ENCODE measurements around the gene RERG. TPM values are rescaled to one million over a fixed set of nuclear protein-coding genes. Genes with fewer than 3 reads are reported as not detected.
"Not testable (repeated sequence)": the region's sequence is repeated elsewhere in the genome, so short reads cannot be mapped to it uniquely, and the experiment has no call there.

Gene RERG, protein sequence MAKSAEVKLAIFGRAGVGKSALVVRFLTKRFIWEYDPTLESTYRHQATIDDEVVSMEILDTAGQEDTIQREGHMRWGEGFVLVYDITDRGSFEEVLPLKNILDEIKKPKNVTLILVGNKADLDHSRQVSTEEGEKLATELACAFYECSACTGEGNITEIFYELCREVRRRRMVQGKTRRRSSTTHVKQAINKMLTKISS
- polyA plus RNA-seq (ENCODE audit: insufficient read length) = 3.2 TPM

DNA sequence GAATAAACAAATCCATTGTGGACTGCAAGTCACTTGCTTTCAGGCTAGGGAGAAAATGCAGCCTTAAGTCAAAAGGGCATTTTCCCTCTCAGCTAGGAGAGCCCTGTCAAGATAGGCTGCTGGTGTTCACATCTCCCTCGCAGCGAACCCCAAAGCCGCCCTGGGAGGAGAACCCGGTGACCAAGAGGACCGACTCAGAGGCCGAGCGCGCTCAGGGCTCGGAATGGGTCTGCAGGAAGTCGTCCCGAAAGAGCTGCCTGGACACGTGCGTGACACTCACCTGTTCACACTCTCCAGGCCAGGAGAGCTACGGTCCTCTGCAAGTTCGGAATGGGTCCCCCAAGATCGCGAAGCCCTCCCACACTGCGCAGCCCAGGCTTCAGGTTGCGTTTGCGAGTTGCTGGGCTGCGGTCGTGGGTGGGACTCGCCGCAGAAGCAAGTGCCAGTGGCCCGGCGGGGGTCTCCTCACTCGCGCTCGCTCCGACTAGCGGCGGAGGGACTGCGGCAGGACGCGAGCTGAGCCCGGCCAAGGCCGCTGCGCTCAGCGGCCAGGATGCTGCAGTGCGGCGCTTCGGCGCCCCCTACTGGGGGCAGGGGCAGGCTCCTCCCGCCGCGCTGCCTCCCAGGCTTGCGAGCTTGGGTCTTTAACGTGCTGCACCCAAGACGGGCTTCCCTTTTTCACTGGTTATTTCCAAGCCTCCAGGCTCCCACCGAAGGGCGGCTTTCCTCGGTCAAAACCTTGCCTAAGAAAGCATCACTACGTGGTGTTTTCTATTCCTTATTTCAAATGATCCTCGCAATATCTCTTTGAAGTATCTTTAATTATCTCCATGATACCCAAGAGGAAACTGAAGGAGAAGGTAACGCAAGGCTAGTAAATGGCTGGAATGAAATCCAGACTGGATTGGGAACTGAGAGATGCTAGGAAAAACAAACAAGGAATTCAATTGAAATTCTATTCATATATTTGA lies at the start of gene RERG:
TSS of gene RERG (minus strand) at position 503 of the 971 bp plus-strand sequence. CDS start 3,928 bp downstream, outside the sequence.
- DNase-seq = peak; percentile 93

DNA sequence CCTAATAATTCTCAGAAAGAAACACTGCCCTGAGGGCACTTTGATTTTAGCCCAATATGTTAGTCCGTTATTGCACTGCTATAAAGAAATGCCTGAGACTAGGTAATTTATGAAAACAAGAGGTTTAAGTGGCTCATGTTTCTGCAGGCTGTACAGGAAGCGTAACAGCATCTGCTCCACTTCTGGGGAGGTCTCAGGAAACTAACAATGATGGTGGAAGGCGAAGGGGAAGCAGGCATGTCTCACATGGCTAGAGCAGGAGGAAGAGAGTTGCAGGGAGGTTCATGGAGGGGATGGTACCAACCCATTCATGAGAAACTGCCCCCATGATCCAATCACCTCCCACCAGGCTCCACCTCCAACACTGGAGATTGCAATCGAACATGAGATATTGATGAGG lies 49.4 kb upstream of the RERG start:
- DNase-seq = no peak

DNA sequence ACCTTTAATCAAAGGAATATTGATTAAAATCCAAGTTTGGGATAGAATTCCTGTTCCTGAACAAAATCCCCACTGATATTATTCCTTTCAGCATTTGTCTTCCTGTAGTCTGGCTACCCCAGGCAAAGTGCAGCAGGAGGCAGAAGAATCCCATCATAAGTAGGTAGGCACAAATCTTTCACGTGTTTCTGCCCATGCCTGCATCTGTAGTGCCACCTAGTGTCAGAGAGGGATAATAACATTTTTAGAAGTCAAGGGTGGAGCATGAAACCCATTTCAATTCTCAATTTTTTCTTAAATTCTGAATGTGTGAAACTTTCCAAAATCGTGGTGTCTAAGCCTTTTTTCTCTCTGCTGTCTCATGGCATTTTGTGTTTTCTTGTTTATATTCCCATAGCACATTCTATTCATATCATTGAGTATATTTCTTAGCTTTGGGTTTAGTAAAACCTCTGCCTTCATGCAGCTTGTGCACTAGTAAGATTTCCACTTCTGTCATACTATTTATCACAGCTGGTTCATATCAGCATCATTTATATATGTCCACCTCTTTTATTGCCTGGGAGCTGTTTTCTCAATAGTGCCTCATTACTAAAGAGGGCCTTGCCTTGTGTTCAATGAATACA lies 47.8 kb upstream of the RERG start:
- peak; percentile 61 for DNase-seq

DNA sequence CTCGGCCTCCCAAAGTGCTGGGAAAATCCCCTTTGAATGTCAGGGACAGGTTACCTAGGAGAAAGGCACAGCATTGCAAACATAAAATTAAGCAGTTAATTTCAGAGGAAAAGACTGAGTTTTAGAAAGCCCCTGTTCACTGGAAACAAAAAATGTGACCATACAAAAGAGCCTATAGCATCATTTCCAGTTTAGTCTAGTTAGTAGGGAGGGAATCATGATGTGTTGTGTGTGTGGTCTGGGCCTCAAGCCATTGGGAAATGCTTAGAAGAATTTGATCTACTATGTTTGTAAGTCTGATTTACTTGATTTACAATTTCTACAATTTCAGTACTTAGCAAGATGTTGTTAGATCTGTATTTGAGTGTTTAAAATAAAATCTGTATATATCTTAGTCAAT lies 47.1 kb upstream of the RERG start:
- no peak for DNase-seq

DNA sequence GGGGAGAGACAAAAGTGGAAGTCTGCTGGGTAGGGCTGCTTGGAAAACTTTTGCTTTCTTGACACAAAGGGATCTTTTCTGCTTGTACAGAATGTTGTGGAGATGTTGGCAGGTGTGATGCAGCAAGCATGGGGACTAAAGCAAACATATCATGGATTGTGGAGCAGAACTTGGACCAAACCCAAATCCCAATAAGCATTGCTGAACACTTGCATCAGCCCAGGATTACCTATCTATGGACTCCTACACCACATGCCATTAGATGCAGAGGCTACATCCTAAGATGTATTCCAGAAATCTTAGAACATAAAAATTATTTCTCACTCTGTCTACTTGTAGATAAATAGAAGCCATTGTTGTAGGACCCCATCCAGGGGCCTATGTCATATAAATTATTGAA lies 44.7 kb upstream of the RERG start:
- DNase-seq = no peak

DNA sequence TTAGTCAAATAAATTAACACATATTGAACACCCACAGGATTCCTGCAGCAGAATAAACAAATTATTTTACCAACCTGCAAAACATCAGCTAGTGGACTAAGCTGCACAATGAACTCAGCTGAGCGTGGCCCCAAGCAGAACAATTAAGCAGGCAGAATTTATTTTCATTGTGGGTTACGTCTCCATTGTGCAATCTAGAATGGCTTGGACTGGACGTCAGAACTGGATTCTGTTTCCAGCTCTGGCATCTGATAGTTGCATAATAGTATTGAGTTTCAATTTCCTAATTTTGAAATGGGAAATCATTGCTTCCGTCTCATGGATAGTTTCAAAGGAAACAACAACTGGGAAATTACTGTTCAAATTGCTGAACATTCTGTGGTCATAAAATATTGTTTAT lies 35.5 kb upstream of the RERG start:
- no peak for DNase-seq

DNA sequence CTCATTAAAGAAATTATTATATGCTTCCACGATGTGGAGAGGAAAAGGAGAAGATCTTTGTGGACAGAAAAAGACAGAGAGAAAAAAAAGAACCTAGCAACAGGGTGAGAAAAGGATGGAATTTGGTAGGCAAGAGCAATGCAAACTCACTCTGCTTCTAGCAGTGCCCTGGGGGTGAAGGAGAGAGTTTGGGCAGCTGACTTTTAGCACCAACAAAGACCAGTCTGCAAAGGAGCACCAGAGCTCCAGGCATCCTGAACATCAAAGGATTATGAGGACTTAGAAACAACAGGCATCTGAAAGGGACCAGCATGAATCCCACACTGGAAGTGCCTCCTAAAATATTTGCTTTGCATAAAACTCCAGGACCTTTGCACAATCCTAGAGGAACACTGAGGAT lies 32.8 kb upstream of the RERG start:
- DNase-seq = no peak

DNA sequence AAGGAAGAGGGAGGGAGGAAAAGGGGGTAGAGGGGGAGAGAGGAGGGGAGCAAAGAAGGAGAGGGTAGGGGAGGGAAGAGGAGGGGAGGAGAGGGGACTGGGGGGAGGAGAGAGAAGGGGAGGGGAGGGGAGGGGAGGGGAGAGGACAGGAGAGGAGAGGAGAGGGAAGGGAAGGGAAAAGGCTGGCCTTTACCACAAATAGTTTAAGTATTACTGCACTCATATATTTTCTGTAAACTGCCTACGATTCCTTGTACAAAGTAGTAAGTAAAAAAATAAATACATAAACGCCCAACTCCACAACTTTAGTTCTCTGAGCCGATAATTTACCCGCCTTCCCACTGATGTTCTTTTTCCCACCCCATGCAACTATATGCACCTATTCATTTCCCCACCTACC lies 23.7 kb upstream of the RERG start:
- no peak for DNase-seq

DNA sequence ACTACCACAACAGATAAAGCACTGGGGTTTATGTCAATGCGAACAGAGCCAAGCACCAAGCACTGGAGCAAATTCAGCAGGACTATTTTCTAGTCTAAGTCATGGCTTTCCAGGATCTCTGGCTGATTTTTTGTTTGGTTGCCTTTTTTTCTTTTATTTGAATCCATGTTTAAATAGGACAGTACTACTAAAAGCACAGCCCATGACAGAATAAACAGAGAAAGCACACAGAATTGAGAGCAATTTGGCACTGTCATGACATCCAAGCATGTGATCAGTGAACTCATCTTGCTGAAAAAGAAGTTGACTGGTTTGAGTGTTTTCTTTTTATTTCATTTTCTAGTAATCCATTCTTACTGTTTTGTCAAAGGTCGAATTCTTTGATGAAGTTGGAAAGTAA lies 23.1 kb upstream of the RERG start:
- DNase-seq = no peak

DNA sequence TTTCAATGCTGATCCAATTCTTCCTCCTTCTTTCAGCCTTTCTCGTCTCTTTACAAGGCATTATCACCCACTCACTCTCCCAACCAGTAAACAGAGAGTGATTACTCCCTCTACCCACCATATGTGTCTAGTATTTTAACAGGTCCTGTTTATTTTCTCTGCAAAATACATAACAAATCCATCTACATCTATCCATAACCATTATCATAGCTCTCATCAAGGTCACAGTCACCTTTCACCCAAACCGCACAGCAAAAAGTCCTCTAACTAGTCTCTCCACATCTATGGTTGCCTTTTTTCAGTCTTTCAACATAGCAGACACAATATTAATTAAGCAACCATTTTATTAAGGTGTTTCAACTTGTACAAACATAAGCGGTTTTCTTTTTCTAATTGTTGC lies 21.9 kb upstream of the RERG start:
- DNase-seq = no peak

DNA sequence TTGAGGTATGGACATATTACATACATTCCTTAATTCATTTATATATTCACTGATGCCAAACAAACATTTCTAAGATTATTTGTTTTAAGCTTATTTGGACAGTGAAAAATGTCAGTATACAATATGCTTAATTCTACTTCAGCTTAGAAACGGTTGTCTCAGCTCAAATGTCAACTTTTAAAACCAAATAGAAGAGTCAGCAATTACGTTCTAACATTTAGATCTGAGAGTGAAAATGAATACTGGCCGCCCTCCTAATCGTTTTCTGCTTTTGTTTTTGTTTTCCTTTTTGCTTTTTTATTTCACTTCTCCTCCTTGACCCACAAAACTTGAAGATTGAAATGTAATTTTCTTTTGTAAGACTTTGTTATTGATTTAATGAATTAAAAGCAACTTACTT lies 19.7 kb upstream of the RERG start:
- no peak for DNase-seq

DNA sequence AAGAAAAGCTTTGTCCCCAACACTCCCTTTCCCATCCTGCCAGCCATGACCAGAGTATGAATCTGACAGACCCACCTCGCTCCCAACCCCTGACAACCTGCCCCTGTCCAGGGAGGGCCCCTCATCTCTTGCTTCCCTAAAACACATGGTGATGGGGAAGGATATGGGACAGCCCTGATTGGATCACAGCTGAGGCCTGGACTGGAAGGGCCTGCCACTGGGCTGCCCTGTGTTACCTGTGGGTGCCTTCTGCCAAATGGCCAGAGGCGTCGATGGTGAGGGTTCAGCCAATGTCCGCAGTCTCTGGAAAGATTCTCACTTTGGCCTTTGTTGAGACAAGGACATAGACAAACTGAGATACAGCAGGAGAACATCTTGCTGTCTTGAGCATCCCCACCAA lies 13.3 kb upstream of the RERG start:
- no peak for DNase-seq

DNA sequence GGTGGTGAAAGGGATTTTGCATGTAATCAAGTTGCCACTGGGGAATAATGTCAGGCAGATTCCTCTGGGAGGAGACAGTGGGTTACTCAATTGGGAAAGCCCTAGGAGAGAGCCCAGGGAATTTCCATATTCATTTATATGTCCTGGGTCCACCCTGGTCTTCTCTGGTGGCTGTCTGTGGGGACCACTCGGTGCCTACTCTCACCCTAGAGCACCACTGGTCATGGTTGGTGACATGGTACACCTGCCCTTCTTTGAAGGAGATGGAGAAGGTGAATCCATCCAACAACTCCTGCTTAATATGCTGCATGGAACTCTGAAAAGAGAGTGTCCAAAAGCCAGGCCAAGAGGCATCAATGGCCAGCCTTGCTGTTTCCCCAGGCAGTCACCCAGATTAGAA lies 12.8 kb upstream of the RERG start:
- DNase-seq = no peak

DNA sequence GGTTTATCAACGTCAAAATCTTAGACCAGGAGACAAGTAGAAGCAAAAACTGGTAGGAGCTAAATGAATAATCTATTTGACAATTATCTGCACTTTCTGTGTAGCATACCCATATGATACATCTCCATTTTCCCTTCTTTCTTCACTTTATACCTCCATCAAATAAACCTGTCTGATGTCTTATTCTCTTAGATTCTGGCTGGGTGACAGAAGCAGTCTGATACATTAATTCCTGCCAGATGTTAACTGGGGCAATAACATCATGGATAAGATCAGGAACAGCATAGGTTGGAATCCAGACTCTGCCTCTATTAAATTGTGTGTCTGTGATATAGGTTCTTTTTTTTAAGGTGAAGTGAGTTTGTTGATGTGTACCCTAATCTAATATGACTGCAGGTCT lies 11.7 kb upstream of the RERG start:
- DNase-seq = no peak

DNA sequence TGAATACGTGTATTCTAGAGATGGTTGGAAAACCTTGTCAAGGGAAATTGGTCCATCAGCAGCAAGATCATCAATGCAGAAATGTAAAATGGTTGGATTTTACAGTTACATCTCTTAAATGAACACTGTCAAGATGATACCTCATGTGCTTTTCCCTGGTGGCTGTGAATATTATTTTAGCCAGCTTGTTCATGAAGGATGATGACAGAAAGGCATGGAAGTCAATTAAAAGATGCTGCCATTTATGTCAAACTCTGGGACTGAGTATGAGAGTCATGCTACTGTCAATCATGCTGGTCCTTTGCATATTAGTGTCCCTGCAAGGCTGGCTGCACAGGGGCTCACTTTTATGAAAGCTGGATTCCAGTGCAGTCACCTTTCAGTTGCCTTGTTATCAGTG lies 10.3 kb upstream of the RERG start:
- DNase-seq = no peak

DNA sequence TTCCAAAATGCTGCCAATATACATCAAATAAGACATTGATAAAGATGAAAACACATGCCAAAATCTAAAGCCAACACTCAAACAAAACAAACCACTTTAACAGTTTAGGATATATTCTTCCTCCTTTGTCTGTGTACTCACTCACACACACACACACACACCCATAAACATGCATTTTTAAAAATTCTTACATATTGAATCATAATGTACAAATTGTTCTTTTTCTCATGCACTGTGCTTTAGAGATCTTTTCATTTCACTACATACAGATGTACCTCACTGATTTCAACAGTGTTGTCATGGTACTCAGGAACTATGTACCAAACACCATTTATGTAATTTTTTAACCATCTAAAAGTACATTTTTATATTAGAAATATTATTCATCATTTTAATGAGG lies 9.5 kb upstream of the RERG start:
- DNase-seq = no peak

DNA sequence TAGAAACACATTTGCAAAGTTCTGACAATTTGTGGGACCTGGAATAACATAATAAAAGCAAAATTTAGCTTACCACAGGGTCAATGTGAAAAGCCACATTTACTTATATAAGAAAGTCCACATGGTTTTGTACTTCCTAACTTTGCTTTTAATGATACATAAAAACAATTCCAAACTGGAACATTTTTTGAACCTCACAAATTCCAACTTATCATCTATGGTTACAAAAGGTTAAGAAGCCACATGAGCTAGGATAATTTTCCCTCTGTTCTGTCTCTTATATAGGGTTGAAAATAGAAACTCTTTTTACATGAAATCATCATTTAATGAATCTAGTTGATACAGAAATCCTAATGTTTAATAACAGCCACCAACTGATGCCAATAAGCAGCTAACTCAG lies 8.9 kb upstream of the RERG start:
- DNase-seq = no peak

DNA sequence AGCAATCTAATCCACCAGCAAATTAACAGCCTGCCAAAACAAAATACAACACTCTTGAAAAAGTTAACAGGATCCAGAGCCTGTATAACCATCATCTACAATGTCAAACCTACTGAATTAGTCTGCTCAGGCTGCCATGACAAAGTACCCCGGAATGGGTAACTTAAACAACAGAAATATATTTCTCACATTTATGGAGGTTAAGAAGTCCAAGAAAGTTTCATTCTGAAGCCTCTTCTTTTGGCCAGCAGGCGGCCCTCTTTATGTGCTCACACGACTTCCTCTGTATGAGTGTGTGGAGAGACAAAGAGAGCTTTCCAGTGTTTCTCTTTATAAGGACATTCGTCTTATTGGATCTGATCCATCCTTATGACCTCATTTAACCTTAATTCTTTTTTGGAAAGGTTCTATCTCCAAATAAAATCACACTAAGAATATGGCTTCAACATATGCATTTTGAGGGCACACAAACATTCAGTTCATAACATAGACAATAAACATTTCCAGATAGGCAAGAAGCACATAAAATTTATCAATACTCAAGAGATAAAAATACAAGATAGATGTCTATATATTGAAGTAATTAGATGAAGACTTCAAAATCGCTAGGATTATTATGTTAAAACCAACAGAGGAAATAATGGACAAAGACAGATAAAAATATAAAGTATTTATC lies 5.9 kb upstream of the RERG start:
- no peak for DNase-seq

DNA sequence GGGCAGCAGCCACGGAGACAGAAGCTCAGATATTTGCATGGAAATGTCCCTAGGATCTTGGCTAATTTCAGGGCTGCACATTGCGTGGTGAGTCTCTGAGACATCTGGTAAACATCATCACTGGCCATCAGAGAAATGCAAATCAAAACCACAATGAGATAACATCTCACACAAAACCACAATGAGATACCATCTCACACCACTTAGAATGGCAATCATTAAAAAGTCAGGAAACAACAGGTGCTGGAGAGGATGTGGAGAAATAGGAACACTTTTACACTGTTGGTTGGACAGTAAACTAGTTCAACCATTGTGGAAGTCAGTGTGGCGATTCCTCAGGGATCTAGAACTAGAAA lies 4.6 kb upstream of the RERG start:
- not testable (repeated sequence) for DNase-seq

DNA sequence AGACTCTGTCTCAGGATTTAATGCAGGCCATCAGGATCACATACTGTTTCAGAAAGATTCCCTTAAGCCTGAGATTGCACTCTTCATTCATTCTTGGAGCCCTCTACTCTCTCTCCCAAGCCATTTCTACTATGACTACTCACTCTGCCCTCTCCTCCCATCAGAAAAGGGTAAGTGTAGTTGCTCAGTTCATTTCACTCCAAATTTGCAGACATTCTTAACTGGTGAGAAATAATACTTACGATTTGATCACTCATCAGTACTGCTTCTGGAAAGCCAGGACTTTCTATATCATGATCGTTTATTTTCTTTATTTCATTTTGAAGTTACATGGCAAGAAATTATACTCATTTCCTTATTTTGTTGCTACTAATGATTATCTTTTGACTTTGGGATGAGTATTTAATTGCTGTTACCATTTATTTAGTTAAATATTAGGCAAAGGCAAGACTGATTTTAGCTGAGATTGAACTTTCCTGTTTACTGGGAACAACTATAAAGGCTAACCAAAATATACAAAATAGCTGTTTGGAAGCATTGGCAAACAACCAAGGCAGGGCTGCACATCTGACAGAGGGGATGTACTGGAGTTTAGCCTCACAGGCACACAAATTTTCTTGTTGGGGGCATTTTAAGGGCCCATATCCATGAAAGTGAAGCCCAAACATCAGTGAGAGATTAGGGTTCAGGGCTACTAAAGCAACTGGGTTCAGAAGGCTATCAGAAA lies 4.1 kb upstream of the RERG start:
- no peak for DNase-seq

DNA sequence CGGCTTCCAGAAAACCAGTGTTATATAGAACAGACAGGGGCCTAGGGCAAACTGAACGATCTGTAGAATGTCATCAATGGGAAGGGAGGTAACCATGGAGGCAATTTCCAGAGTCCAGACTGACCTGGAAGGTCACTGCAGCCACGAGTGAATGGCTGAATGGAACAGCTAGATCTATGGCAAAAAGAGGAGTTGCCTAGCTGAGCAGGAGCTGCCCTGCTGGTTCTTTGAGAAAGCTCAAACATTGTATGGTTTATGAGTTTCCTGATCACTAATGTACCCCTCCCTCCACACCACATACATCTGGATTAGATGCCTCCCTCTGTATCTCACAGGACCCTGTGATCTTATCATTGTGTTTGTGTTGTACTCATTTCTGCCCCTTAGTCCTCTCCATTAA lies 1.0 kb upstream of the RERG start:
- no peak for DNase-seq

DNA sequence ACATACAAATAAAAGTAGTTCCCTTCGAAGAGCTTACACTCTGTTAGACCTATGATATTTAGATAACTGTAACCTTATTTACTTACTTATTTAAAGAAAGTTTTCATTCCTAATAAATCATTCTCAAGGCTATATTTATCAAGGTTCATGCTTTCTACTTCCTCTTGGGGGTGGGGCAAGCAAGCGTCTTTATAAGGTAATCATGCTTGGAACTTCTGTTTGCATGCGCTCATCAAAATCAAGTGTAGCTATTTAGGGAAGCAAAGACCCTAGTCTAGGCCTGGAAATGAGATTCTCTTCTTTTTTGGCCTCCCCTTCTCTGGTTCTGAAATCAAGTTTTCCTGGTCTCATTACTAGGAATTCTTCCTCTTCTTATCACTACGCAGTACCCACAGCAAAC lies 766 bp downstream of the RERG start:
- DNase-seq = no peak

DNA sequence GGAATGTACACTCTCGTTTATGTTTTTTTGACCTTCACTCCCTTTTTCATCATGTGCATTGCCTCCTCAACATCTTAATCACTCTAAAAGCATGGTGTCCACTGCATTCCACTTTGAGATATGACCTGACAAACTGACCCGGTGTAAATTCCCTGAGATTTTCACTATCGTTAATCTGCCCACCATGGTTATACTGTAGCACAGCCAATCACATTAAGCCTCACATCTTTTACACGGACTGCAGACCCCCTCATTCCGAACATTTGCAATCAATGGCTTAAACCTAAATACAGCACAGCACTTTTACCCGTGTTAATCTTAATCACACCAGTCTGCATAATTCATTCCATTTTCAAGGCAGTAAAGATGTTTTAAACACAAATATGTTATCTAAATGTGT lies 2.4 kb downstream of the RERG start:
- no peak for DNase-seq

Data from hindlimb muscle (tissue), 1 donor.